T47D (cell line): ENCODE data around the gene PSMD8.
"Not testable (repeated sequence)": the region's sequence is repeated elsewhere in the genome, so short reads cannot be mapped to it uniquely, and the experiment has no call there.

Source experiments
- DNase-seq, 2 experiments: peaks; one replicate each; pipeline versions ENCODE4 v3.0.0 to v3.0.0-alpha.2; 2011 to 2012; ENCODE audit warnings: low read depth in 1 of 2, low spot score in 1 of 2
- JUND ChIP-seq: IDR thresholded peaks from 2 replicates; pipeline ENCODE4 v1.6.1; 2012; ENCODE audit warnings: low read depth
- in situ Hi-C: cut with HindIII; loops from 2 replicates; pipeline ENCODE4 v1.10.0; 2016; ENCODE audit warnings: low sequenced_read_pairs, low pct_unique_long_range_greater_than_20kb

PSMD8 gene

GRCh38 chr19:38374332-38375097 is at the start of gene PSMD8:
TSS of gene PSMD8 (plus strand) at chr19:38374571. CDS start at chr19:38374602, 31 bp downstream.
- peak; percentile 90 to 99 for DNase-seq
- in situ Hi-C loops: no loop called here
- no peak for TF ChIP-seq JUND

GRCh38 chr19:38326591-38326990 is 47.8 kb upstream of the PSMD8 start:
- DNase-seq: no peak
- in situ Hi-C loops: no loop called here
- no peak for TF ChIP-seq JUND

- in situ Hi-C loops: no loop called here
- no peak for DNase-seq
- no peak for TF ChIP-seq JUND
Observed at GRCh38 chr19:38329651-38330050, 44.7 kb upstream of the PSMD8 start.

- in situ Hi-C loops: no loop called here
- no peak for TF ChIP-seq JUND
- DNase-seq: no peak
Observed at GRCh38 chr19:38331728-38332127, 42.6 kb upstream of the PSMD8 start.

- DNase-seq: no peak
- in situ Hi-C loops: no loop called here
Observed at GRCh38 chr19:38333245-38333644, 41.1 kb upstream of the PSMD8 start.

GRCh38 chr19:38335949-38336637 is 38.3 kb upstream of the PSMD8 start:
- TF ChIP-seq JUND: no peak
- DNase-seq: peak; percentile 75 to 97
- in situ Hi-C loops: no loop called here

More at GRCh38 chr19:38333245-38333644, 41.1 kb upstream of the PSMD8 start:
- no peak for TF ChIP-seq JUND

- no peak for TF ChIP-seq JUND
Observed at GRCh38 chr19:38336638-38337359, 37.6 kb upstream of the PSMD8 start.

GRCh38 chr19:38337360-38337653 is 37.1 kb upstream of the PSMD8 start:
- DNase-seq: no peak
- no peak for TF ChIP-seq JUND
- in situ Hi-C loops: no loop called here

More at GRCh38 chr19:38336638-38337359, 37.6 kb upstream of the PSMD8 start:
- in situ Hi-C loops: no loop called here
- DNase-seq: peak; percentile 70 to 97

GRCh38 chr19:38339011-38339410 is 35.4 kb upstream of the PSMD8 start:
- in situ Hi-C loops, DNase-seq: not testable (repeated sequence)

GRCh38 chr19:38340927-38341326 is 33.4 kb upstream of the PSMD8 start:
- DNase-seq: no peak
- in situ Hi-C loops: no loop called here
- TF ChIP-seq JUND: no peak

GRCh38 chr19:38346837-38347236 is 27.5 kb upstream of the PSMD8 start:
- in situ Hi-C loops: no loop called here
- no peak for TF ChIP-seq JUND
- DNase-seq: no peak

GRCh38 chr19:38350883-38351282 is 23.5 kb upstream of the PSMD8 start:
- no peak for DNase-seq
- in situ Hi-C loops: no loop called here
- no peak for TF ChIP-seq JUND

- DNase-seq: peak in 1 of 2 experiments; percentile 31
- no peak for TF ChIP-seq JUND
- in situ Hi-C loops: no loop called here
Observed at GRCh38 chr19:38351865-38352395, 22.4 kb upstream of the PSMD8 start.
